ENCODE measurements around the gene KAZN.

KAZN gene

DNA sequence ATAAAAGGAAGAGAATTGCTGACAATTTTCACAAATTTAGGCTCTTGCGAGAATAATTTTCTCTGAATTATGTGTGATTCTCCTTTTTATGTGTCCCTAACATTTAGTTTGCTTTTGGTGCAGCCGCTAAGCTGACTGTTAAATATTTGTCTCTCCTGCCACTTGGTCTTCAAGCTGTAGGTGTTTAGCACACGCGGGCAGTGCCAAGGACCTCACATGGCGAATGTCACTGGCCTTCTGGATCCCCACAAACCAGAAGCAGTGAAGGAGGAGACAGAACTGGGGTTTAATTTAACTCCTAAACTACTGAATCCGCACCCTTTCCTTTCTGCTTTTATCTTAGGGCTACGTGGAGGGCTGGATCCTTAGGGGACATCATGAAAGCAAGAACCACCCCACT, 120.0 kb downstream of the KAZN start:
- DNase-seq = no peak

GRCh38 chr1:14723401-14723800, 124.9 kb downstream of the KAZN start:
- DNase-seq = no peak

DNA sequence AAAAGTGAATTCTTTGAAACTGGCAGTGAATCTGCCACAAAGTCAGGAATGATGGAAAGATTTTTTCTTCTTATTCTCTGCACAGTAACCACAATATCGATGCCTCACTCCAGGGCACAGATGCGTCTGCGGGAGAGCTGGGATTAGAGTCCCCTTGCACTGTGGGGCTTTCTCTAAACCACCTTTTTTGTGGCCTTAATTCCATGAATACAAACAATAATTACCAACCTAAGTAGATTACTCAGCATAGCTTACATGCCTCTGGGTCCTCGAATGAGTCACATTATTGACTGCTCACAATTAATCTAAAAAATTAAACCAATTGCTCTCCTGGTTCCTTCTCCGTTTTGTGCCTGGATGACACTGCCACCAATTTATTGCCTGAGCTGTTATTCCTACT, 125.8 kb downstream of the KAZN start:
- peak; percentile 40 for DNase-seq

GRCh38 chr1:14724678-14725077, 126.2 kb downstream of the KAZN start:
- DNase-seq = no peak

DNA sequence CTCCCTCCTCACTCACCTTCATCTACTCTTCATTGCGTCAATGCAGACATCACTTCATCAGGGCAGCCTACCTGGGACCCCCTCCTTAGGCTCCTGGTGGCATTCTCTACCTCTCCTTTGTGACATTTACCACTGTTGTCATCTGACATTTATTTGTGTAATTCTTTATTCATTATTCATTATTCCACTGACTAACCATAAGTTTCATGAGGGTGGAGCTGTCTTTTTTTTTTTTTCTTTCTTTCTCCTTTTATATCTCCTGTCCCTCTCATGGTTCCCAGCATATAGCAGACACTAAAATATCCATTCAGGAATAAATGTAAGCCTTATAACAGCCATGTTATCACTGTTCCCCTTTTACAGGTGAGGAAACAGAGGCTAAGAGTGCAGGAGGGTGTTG, 126.8 kb downstream of the KAZN start:
- DNase-seq = no peak

DNA sequence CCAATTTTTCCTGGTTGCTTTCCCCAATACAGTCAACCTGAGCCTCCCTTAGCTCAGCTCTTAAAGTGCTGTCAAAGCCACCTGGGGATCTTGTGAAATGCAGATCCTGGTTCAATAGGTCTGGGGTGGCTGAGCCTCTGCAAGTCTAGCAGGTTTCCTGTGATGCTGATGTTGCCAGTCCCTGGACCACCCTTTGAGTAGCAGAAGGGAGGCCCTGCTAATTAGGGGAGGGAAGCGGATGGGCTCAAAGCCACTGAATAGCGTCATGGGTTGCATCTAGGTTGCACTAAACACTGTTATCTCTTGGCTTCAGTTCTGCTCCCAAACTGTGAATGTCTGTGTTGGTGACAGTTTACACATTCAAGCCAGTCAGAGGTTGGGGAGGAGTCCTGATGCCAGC, 127.2 kb downstream of the KAZN start:
- no peak for DNase-seq

DNA sequence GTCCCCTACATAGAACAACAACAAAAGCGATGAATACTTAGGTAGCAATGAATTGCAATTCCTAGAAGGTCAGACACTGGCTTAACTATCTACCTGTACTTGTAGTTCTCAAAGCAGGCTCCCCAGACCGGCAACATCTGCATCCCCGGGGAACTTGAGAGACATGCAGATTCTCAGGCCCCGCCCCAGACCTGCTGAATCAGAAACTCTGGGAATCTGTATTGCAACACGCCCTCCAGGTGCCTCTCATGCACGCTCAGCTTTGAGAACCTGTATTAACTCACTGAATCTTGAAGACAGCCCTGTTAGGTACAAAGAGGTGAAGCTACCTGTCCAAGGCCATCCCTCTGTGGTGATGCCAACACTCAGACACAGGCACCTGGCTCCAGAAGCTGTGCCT, 128.1 kb downstream of the KAZN start:
- no peak for DNase-seq

GRCh38 chr1:14728516-14728915, 130.0 kb downstream of the KAZN start:
- DNase-seq = no peak

- DNase-seq = no peak
These were observed 134.2 kb downstream of the KAZN start for GRCh38 chr1:14732728-14733047.

DNA sequence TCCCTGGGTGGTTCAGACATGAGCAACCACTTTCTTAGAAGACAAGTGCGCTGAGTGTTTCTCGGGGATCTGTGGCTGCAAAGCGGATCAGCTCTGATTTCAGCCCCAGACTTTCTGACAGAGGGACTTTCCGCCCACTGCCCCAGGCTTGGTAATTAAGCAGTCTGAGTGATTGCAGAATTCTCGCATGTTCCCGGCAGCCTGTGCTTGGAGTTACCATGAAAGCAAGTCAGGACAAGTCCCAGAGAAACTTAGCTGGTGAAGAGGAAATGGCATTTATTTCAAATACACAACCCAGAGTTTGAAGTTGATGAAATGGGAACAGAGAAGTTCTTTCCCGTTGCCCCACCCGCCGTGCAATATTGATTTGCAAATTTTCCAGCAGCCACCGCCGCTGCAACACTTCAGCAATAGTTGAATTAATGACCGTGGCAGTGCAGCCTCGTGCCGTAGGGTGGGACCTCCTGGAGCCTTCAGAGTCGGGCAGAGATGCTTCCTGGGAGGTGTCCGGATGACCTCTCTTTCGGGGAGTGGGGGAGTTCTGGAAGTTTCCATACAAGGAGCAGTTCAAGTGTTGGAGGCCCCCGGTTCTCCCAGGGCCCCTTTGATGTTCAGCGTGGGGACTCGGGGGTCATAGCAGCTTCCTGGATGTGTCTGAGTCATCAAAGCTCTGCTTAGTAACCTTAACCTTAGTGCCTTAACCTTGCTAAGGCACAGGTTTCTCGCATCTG, 134.7 kb downstream of the KAZN start:
- DNase-seq = no peak

- DNase-seq = no peak
These were observed 135.3 kb downstream of the KAZN start for GRCh38 chr1:14733779-14734140.

DNA sequence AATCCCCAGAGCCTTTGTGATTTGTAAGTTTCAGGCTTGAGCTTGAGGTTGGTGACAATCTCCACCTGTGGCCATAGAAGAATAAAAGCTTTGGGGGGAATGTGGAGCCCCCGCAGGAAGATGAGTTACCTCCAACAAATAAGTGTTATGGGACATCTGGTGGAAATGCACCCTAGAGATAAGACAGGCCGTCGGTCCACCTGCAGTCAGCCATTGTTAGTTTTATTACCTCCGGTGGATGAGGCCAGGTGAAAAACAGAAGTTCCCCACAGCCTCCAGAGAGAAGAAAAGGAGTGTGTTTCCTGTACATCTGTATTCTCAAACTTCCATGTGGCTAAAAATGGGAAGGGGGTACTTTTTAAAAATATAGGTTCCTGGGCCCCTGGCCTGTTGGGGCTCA, 137.4 kb downstream of the KAZN start:
- DNase-seq = no peak

DNA sequence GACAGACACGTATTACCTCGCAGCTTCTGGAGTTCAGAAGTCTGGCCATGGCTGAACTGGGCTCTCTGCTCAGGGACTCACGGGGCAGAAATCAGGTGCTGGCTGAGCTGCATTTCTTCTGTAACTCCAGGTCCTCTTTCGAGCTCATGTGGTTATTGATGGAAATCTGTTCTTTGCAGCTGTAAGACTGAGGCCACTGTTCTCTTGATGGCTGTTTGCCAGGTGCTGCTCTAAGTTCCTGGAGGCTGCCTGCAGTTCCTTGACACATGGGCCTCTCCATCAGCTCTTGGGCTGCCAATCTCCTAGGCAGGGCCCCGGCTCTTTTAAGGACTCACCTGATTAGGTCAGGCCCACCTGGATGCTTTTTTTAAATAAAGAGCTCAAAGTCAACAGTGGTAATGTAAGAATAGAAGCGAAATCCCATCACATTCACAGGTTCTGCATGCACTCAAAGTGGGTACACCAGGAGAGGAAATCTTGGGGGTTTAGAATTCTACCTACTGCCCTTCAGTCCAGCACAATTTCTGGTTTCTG, 139.1 kb downstream of the KAZN start:
- DNase-seq = no peak

DNA sequence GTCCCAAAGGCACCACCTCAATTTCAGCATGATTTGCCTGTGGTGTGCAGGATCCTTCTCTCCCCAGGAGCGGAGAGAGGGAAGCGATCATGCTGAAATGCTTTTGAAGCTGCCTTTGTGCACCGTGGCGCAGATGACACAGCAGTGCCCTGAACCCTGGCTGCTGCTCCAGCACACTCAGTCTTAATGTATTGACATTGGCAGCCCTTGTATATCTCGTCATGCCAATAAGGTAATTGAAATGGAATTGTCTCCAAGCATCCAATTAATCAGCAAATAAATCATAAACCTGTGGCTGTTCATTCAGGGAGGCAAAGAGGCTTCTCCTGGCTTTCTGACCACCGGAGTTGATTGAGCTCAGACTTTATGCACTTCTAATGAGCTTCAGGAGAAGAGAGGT, 139.8 kb downstream of the KAZN start:
- DNase-seq = no peak

GRCh38 chr1:14738647-14739046, 140.2 kb downstream of the KAZN start:
- DNase-seq = no peak

GRCh38 chr1:14739082-14739832, 140.8 kb downstream of the KAZN start:
- no peak for DNase-seq

DNA sequence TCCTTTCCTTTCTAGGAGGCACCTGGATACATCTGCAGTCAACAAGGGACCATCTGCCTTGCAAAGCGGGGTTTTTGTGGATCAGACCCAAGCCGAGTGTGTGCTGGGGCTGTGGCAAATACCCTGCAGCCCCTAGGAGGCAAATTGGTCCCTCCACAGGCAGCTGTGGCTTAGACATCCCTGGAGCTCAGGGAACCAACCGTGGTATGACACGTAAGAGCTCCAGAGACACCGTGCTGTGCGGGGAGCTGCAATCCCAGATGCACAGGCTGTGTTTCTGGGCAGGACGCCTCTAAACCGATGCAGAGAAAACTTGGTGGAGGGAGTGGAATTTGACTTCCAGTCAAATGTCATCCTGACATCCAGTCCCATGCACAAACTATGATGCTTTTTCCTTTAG, 141.5 kb downstream of the KAZN start:
- DNase-seq = no peak

- DNase-seq = no peak
These were observed 142.6 kb downstream of the KAZN start for GRCh38 chr1:14741082-14741481.

DNA sequence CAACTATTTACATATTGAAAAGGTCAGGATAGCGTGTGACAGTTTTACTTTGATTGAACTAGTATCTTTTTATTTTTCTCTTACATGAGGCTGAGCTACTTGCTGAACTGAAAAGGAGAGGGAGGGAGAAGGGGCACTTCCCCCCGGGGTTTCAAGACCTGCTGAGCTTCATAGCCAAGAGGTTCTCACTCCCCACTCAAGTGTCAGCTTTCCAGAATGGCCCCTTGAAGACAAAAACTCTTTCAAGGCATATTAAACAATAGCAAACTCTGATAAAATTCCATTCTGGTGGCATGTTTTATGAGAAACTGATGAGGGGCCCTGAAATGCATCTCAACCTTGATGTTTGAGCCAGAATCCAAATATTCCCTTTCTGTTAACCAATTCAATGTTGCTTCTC, 143.0 kb downstream of the KAZN start:
- no peak for DNase-seq

- DNase-seq = peak; percentile 96
These were observed 143.9 kb downstream of the KAZN start for GRCh38 chr1:14742181-14742980.

DNA sequence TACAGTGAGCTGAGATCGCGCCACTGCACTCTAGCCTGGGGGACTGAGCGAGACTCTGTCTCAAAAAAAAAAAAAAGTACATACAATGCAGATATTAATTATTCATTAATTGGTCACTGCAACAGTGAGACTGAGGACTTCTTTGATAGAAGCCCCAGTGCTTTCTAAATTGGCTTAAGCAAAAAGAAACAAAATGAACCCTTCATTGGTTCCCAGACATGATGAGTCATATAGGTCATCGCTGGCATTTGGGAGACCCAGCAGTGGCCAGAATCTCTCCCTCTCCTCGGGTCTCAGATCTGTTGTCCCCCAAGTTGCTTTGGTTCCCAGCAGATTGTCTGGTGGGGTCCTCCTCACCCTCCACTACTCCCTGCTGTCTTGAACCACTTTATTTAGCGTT, 144.9 kb downstream of the KAZN start:
- no peak for DNase-seq

DNA sequence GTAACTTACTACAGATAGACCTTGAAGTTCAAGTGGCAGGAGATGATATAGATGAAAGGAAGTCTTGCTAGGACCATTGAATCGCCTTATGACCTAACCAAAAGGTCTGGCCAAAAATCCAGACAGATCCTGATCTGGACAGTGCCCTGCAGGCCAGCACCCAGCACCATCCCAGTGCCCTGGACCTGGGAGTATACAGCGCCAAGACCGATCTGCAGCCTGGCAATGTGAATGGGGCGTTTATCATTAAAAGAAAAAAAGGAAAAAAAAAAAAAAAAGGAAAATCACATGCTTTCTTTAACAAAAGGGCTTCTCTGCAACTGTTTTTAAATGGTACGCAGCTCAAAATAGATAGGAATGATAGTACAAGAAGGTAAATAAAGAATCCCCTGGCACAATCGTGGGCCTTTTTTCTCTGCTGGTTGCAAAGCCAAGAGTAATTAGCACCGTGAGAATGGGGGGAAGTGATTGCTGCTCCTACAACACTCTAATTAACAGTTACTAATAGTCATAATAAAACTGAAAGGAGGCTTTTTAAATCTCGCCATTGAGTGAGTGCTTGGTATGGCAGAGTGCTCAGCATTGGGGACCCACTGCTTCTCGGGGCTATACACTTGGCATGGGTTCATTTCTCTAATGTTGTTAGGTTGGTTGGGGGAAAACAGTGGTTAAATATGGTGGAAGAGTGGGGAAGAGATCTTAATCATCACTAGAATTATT, 146.7 kb downstream of the KAZN start:
- no peak for DNase-seq

DNA sequence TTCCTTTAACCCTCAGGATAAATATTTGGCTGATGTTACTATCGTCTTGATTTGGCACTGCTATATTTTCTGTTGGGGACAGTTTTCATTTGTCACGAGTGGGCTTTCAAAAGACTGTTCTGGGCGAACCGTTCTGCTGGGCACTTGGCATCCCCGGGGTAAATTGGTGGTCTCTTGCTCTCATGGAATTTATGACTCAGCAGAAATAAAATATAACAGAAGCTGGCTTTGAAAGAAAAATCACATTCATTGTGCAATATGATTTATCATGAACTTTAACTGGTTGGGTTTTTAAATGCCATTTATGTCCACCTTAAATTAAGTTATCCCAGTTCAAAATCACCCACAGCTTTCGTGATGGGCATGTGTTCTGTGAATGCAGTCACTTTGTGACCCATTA, 147.3 kb downstream of the KAZN start:
- DNase-seq = no peak

Data from fibroblast of upper back skin (primary cell).